ENCODE measurements around the gene FRRS1. TPM values are rescaled to one million over a fixed set of nuclear protein-coding genes. Genes with fewer than 3 reads are reported as not detected.

Gene FRRS1
- polyA plus RNA-seq, 2 of the 4 experiments (the other 2 are of a cell fraction): 2.4 to 4.9 TPM

DNA sequence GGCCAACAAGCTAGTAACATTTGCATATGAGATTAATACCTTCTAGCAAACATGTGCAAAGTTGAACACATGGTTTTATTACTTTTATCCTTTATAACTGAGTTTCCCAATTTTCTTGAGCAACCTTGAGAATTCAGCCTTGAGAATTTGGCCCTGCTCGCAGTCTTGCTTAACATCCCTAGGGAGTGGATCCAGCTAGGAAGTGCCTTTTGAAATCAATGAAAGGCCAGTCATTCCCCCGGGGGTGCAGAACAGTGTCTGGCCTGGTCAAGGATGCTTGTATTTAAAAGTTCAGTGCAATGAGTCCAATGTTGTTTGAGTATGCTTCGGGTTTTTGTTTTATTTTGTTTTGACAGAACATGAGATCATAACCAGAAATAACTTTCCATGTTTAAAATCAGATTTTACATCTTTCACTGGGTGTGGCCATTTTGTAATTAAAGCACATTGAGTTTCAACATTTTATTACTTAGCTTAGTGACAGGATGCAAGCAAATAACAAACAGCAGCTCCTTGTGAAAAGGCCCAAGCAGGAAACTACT is 103.8 kb downstream of the FRRS1 start:
- CTCF ChIA-PET: no interaction called here
- POLR2A ChIA-PET: no interaction called here
- ATAC-seq: no peak
- DNase-seq (ENCODE audit: low read depth in 1 of 2, low spot score in 1 of 2): peak in 1 of 2 experiments; percentile 26
- Histone ChIP-seq H3K4me2 (0 out of 3 replicates have a peak overlapping the region, but pooled peaks have one; percentile 1), H3K4me1 (peaks cover 14% of the 10 kb centered on the region; the same call in 2 of the 3 replicates), H3K27ac (peak overlapping the region in 1 of 2 experiments; percentile 41; a peak in 1 of 6 replicates), H3K4me3 (no peak overlapping the region), H3K9me3 (no peaks in the 10 kb centered on the region)
- WGBS (ENCODE audit: missing lambda C conversion rate): 23% methylated on average over 3 of the region's 3 CpGs
- TF ChIP-seq EP300 (IDR thresholded peaks at IDR 0.05) (peak in 1 of 2 experiments; percentile 30; a peak in 1 of 5 replicates), GATA3 (IDR thresholded peaks at IDR 0.05; ENCODE audit: borderline replicate concordance) (no peak), RAD21 (conservative IDR thresholded peaks at IDR 0.05 in 1 of 2, IDR thresholded peaks at IDR 0.05 in 1 of 2) (no peak), ESRRA (IDR thresholded peaks at IDR 0.05; ENCODE audit: borderline replicate concordance, low read length) (no peak), USF2 (IDR thresholded peaks at IDR 0.05) (no peak), JUN (IDR thresholded peaks at IDR 0.05) (no peak), KDM5A (IDR thresholded peaks at IDR 0.05) (no peak), PHF8 (IDR thresholded peaks at IDR 0.05; ENCODE audit: borderline replicate concordance, low read depth) (no peak), CEBPB (IDR thresholded peaks at IDR 0.05) (peak; percentile 21 to 48; a peak in 1 of 4 replicates), CBX8 (IDR thresholded peaks at IDR 0.05) (no peak), POLR2AphosphoS2 (conservative IDR thresholded peaks at IDR 0.05; ENCODE audit: low read length) (no peak)
- FAIRE-seq: no peak

DNA sequence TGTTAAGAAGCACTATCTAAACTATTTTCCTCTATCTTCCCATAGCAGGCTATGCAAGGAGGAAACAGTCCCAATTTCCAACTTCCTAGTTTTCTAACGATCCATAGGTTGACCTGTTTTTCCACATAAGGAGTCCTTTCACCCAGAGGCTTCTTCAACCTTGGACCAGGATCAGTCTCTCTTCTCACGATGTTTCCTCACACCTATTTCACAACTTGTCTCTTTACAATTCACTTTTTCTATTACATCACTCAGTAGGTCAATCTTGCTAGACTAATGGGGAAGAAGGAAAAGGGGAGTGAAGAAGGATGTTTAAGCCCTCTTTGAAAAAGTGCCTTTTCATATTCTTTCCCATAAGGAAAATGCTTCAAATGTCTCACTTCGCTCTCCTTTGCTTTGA is 104.7 kb downstream of the FRRS1 start:
- ChIA-PET CTCF (no interaction called here), POLR2A (no interaction called here)
- TF ChIP-seq RNF2 (IDR thresholded peaks at IDR 0.05; ENCODE audit: borderline replicate concordance, low read depth) (no peak), USF2 (IDR thresholded peaks at IDR 0.05) (no peak), REST (IDR thresholded peaks at IDR 0.05) (no peak), HEYL (CRISPR knock-in tag; IDR thresholded peaks at IDR 0.05) (no peak), HOXA7 (CRISPR knock-in tag; IDR thresholded peaks at IDR 0.05) (no peak), NR3C1 (IDR thresholded peaks at IDR 0.05) (no peak), KDM5A (IDR thresholded peaks at IDR 0.05) (no peak), SMC3 (IDR thresholded peaks at IDR 0.05) (no peak), KDM1A (IDR thresholded peaks at IDR 0.05; ENCODE audit: low read depth) (no peak), HOXB5 (CRISPR knock-in tag; IDR thresholded peaks at IDR 0.05) (no peak), ATOH8 (CRISPR knock-in tag; IDR thresholded peaks at IDR 0.05; ENCODE audit: low read depth) (no peak)
- TF ChIP-seq, protein P1, sequence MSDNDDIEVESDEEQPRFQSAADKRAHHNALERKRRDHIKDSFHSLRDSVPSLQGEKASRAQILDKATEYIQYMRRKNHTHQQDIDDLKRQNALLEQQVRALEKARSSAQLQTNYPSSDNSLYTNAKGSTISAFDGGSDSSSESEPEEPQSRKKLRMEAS (IDR thresholded peaks at IDR 0.05): no peak
- H3K27ac ChIP-seq: peak overlapping the region in 1 of 2 experiments; percentile 49; a peak in 1 of 6 replicates
- ATAC-seq: no peak
- no peak overlapping the region for H3K4me3 ChIP-seq
- no peak for FAIRE-seq
- no peaks in the 10 kb centered on the region for H3K9me3 ChIP-seq
- peaks cover 14% of the 10 kb centered on the region; the same call in 2 of the 3 replicates for H3K4me1 ChIP-seq
- DNase-seq (ENCODE audit: low read depth in 1 of 2, low spot score in 1 of 2): no peak
- 48% methylated on average over 3 of the region's 3 CpGs for WGBS (ENCODE audit: missing lambda C conversion rate)
- 0 out of 3 replicates have a peak overlapping the region, but pooled peaks have one; percentile 16 for H3K4me2 ChIP-seq

All from A549 (cell line).